Measurements from ENCODE around the gene HHIP.

DNA sequence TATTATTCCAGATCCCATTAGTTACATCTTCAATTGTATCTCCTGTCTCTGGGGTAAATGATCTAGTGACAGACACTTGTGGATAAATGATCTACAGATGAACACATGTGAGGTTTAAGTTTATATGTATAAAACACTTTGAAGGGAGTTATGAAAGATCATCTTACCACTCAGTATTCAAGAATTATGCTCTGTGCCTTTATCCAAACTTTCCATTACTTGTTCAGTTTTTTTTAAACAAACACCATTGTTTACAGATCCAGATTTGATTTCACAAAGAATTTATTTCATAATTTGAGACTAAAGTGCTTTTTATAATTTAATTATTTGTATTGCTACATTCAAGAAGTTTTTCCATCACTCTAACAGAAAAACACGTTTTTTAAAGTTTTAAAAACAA lies 142.5 kb downstream of the HHIP start:
- TF ChIP-seq, protein P1, sequence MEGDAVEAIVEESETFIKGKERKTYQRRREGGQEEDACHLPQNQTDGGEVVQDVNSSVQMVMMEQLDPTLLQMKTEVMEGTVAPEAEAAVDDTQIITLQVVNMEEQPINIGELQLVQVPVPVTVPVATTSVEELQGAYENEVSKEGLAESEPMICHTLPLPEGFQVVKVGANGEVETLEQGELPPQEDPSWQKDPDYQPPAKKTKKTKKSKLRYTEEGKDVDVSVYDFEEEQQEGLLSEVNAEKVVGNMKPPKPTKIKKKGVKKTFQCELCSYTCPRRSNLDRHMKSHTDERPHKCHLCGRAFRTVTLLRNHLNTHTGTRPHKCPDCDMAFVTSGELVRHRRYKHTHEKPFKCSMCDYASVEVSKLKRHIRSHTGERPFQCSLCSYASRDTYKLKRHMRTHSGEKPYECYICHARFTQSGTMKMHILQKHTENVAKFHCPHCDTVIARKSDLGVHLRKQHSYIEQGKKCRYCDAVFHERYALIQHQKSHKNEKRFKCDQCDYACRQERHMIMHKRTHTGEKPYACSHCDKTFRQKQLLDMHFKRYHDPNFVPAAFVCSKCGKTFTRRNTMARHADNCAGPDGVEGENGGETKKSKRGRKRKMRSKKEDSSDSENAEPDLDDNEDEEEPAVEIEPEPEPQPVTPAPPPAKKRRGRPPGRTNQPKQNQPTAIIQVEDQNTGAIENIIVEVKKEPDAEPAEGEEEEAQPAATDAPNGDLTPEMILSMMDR (IDR thresholded peaks at IDR 0.05) = no peak
- TF ChIP-seq POLR2A (IDR thresholded peaks at IDR 0.05) = no peak
